Astrocyte of the hippocampus (primary cell): ENCODE data around the gene PLOD1.
"Not testable (repeated sequence)": the region's sequence is repeated elsewhere in the genome, so short reads cannot be mapped to it uniquely, and the experiment has no call there.

Experiments used
- DNase-seq: peaks from one replicate; pipeline ENCODE4 v3.0.0; 2011; ENCODE audit warnings: low read depth, low spot score

The PLOD1 gene

DNA sequence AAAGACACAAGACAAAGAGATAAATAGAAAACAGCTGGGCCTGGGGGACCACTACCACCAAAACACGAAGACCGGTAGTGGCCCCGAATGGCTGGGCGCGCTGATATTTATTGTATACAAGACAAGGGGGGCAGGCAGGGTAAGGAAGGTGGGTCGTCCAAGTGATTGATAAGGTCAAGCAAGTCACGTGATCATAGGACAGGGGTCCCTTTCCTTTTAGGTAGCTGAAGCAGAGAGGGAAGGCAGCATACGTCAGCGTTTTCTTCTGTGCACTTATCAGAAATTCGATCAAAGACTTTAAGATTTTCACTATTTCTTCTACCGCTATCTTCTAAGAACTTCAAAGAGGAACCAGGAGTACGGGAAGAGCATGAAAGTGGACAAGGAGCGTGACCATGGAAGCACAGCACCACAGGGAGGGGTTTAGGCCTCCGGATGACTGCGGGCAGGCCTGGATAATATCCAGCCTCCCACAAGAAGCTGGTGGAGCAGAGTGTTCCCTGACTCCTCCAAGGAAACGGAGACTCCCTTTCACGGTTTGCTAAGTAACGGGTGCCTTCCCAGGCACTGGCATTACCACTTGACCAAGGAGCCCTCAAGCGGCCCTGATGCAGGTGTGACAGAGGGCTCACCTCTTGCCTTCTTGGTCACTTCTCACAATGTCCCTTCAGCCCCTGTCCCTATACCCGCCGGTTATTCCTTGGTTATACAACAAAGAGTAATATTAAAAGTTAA is 21.9 kb upstream of the PLOD1 start:
- not testable (repeated sequence) for DNase-seq

DNA sequence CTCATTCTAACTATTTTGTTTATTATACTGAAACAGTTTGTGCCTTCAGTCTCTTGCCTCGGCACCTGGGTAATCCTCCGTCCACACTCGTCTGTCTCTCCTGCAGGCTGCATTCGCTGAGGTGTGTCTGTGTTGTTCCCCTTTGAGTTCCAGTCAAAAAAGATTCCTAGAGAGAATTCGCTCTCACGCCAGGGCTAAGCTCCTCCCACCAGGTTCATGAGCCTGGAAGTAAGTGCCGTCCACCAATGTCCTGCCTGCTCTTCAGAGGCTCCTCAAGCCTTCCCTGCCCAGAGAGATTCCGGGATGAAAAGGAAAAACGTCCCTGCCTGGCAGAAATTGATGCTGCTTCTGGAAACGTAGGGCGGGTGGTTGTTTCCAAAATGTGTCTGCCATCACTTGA is 21.2 kb upstream of the PLOD1 start:
- DNase-seq, result no peak

DNA sequence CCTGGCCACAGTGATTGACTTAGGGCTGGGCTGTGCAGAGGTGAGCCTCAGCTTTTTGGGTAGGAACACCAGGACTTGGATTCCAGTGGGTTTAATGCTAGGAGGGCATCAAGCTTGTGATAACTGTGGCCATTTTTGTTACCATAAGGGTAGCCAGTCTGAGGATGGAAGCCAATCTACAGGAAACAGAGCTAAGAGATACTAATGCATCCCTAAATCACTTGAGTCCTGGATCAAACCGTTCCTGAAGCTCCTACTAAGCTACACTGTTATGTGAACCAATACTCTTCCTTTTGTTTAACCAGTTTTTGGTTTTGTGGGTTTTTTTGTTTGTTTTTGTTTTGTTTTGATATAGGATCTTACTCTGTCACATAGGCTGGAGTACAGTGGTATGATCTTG is 20.5 kb upstream of the PLOD1 start:
- DNase-seq, result no peak

DNA sequence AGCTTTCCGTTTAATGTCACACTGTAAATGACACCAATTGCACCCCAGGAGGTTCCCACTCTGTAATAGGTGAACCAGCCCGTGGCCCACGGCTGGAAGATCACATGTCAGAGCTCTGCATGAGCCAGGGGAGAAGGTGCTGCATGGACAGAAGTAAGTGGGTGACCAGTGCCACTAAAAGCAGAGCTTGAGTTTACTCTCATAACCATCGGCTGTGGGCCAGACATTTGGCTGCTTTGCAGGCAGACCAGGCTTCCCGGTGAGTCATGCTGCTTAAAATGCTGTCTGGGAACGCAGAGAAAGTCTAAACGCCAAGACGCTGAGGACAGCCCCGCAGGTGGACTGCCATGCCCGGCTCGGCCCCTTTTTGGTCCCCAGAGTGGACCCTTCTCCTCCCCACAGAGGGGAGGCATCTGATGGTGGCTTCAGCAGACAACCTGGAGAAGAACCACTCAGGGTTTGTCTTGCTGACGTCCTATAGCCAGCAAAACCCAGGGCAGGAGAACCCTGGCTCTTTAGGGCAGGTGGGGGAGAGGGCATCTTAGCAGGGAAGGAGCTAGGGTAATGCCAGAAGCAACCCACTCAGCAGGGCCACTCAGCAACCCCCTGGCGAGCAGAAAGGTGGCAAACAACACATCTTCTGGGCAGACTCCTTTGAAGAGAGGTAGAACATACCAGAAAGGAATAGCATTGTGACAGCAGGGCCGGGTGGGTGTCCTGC is 15.6 kb upstream of the PLOD1 start:
- peak; percentile 95 for DNase-seq

DNA sequence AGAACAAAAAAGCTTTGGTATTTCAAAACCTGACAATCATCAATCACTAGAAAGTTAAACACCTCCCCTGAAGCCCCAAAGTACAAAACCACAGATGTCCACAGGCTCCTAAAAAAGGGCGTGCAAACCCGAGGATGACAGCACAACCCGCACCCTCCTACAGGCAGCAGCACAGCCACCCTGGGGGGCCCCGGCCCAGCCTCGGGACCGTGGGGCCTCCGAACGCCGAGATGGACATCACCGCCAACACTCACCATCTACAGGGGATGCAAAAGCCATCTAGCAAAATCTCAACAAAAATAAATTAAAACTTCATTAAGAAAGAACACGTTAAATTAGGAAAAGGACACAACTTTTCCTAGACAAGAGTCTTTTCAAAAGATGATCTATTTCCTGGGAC is 14.9 kb upstream of the PLOD1 start:
- no peak for DNase-seq

DNA sequence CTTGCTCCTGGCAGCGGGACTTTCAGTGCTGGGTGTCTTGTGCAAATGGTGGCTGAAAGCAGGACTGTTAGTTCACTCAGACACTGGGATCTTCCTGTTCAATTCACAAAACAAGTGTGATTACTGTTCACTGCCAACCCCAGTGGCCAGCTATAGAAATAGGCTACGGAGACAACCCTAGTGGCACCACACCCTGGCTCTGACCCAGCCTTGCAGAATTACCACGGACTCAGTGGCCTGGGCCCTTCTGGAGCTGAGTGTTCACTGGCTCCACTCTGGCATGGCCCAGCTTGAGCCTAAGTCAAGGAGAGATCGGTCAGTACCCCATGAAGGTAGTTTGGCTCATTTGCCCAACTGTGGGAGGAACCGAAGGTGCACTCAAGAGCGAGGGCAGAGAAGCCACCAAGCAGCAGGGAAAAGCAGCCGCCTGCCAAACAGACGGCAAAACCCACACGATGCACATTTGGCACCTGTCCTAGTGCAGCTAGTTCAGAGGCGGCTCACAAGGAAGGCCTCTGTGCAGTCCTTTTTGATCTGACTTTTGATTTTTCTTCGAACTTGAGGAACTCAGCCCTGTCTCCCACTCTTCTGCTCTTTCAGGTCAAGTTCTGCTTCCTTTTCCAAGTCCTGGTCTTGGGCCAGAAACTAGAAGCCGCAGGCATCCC is 14.1 kb upstream of the PLOD1 start:
- peak; percentile 81 for DNase-seq

DNA sequence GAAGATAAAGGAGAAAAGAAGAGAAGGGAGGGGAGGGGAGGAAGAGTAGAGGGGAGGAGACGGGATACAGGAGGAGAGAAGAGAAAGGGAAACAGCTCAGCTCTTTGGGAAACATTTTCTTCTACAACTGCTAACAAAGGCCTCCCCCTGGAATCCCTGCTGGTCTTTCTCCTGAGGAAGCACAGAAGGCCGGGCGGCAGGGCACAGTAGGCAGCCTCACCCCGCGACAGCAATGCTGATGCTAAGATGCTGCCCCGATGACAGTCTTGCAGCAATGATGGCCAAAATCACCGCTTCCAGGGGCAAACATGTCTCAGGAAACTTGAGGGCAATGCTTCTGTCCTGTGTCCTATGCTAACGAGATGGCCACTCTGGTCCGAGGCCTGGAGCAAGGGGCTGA is 13.5 kb upstream of the PLOD1 start:
- no peak for DNase-seq

DNA sequence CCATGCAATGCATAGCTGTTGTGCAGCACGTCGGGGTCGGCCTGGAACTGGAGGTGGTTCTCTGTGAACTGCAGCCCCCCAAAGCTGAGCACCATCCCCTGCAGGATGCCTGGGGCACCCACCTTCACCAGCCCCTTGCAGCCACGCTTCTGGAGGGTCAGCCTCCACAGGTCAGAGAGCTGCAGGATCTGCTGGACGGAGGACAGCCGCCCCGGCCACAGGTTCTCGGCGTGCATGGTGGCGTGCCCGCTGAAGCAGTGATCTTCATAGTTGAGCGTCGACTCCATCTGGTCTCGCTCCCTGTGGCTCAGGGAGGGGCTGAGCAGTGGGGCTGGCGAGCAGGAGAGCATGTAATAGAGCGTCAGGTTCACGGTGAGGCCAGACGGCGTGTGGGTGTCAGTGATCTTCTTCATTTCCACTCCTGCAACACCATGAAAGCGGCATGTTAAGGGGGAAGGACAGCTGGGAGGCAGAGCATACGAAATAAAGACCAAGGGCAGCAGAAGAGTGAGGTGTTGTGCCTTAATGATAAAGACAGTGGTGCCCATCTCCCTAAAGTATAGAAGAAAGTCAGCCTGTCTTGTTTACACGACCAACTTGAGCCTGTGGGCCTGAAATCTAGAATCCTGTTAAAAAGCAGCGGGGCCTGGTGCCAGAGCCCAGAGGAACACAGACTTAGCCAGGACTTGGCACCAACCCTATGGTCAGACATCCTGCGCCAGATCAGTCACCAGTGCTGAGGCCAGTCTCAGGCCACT is 11.3 kb upstream of the PLOD1 start:
- no peak for DNase-seq

DNA sequence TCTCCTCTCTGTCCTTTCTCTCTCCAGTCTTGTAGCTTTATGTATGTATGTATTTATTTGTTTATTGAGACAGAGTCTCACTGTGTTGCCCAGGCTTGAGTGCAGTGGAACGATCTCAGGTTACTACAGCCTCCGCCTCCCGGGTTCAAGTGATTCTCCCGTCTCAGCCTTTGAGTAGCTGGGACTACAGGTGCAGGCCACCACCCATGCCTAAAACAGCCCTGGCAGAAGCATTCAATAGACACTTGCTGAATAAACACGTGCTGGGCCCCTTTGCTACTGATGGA is 10.7 kb upstream of the PLOD1 start:
- no peak for DNase-seq

DNA sequence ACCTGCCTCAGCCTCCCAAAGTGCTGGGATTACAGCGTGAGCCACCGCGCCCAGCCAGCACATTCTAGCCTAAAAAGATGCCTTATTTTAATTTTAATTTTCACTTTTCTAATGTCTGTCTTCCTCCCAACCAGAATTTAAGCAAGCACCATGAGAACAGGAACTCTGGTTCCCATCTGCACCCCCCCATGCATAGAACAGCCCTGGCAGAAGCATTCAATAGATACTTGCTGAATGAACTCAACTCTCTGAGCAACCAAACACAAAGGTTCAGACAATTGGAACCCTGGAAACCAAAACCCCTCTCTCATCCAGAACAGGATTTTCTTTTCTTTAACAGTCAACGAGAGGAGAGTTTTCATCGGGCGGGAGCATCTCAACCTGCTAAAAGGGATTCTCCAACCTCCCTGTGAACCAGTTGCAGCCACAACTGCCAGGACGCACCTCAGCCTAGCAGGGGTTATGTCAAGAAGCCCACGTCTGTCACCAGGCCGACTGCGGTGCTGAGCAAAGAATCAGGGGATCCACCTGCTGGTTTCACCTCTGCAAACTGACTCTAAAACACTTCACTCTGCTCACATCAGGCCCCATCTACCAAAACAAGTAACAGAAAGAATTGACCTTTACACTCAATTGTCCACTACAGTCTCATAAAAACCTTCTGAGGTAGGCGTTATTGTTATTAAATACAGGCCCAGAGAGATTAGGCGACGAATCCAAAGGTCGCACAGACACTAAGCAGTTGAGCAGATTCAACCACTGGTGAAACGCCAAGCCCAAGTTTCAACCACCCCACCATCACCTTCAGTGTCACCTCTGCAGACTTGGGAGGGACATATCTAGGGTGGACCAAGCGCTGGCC is 10.0 kb upstream of the PLOD1 start:
- no peak for DNase-seq

DNA sequence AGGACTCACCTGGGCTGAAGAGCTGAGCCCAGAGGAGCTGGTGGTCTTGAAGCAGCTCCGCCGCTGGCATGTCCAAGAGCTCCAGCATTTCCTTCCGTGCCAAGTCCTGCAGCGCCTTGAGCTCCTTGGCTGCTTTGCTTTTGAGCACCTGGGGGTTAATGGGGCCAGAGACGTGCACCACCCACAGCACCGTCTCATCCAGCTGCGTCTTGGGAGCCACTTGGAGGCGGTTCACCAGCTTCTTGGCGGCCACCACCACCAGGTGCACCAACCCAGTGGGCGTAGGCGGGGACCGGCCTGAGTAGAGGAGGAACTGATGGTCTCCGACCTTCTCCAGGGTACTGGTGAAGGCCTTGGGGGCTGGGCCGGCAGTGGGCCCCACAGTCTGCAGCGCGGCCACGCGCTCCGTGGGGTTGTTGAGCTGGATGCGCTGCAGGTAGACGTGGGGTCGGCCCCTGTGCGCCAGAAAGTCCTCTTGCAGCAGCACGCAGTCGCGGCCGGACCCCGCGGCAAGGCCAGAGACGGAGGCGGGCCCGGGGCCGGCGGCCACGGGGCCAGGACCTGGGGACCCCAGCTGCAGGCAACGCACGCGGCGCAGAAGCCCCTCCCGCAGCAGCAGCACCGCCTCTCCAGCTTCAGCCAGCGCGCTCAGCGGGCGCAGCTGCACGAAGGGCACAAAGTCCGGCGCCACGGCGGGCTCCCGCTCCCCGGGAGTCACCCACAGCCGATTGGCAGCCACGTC is 9.2 kb upstream of the PLOD1 start:
- not testable (repeated sequence) for DNase-seq

DNA sequence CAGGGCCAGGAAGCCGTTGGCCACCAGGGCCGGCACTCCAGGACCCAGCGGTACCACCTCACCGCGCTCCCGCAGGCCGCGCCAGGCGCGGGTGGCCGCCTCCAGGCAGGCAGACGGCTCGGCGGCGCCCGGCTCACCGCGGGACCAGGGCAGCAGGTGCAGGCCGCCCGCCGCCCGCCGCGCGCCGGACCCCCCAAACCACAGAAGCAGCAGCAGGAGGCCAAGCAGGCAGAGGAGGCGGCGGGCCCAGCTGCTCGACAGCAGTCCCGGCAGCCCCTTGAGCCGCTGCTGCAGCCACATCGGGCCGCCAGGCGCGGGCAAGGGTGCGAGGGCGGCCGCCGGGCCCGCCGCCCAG is 8.6 kb upstream of the PLOD1 start:
- DNase-seq, result peak; percentile 38

DNA sequence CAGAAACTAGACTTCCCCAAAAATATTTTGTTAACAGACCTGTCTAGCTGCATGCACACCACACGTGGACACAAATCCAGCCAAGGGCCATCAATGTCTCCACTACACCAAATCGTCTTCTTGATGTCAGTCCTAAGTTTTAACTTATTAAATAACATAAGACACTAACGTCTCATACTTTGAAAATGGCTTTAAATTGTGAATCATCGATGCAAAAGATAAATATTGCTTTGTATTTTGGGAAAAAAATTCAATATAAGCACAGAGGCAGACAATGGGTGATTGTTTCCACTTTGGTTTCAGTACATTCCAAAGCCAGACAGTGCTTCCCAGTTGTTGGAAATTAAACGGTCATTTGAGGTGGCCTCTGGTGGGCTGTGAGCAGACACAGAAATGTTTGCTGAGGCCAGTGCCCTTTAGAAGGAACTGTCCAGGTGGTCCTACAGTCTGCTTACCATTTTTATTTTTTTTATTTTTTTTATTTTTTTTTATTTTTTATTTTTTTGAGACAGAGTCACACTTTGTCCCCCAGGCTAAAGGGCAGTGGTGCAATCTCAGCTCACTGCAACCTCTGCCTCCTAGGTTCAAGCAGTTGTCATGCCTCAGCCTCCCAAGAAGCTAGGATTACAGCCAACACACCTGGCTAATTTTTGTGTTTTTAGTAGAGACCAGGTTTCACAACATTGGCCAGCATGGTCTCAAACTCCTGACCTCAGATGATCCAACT is 6.5 kb upstream of the PLOD1 start:
- no peak for DNase-seq

DNA sequence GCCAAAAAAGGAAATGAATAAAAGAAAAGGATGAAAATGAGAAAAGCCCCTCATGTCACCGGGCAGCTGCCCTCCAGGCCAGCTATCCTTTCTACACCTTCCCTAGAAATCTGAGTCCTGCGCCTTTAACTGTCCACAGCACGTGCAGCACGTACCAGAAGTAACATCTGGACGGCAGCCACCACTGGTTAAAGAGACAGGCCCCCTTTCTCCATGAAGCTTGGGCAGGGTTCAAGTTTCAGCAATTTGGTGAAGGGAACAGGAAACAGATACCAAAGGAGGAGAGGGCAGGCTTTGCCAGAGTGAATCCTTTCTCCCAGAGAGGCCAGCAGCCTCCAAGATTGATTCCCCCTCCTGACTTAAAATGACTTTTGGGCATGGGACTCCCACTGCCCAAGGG is 4.7 kb upstream of the PLOD1 start:
- DNase-seq, result peak; percentile 42

DNA sequence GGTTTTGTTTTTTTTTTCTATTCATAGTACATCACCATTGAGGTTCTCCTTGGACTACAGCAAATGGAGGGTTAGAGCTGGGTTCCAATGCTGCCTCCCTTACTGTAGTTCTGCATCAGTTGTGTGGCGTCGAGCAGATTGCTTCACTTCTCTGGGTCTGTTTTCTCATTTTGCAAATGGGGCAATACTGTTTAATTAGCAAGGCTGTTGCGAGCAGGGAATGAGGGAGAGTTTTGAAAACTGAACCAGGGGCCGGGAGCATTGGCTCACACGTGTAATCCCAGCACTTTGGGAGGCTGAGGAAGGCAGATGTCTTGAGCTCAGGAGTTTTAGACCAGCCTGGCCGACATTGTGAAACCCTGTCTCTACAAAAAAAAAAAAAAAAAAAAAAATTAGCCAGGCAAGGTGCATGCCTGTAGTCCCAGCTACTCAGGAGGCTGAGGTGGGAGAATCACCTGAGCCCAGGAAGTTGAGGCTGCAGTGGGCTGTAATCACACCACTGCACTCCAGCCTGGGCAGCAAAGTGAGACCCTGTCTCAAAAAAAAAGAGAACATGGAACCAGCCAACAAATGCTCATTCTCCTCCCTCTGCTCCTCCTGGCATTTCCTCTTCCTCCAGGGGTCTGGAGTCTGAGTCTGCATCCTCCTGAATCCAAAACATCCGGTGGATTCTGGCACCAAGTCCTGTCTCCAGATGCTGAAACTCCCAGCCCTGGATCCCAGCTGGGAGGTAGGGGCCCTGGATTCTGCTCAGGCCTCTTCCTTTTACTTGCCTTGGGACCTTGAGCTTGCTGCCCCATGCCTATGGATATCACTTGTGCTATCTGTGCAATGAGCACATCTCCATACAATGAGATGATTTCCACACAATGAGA is 3.7 kb upstream of the PLOD1 start:
- DNase-seq, result no peak

DNA sequence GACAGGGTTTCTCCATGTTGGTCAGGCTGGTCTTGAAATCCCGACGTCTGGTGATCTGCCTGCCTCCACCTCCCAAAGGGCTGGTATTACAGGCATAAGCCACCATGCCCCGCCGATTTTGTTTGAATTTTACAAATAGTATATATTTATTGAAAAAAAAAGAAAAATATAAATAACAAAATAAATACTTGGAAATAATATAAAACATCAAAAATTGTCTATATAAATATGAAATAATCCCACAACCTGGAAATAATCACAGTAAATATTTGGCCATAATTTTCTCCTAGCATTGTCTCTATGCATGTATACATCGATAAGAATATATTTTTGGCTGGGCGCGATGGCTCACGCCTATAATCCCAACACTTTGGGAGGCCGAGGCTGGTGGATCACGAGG is 2.7 kb upstream of the PLOD1 start:
- no peak for DNase-seq

DNA sequence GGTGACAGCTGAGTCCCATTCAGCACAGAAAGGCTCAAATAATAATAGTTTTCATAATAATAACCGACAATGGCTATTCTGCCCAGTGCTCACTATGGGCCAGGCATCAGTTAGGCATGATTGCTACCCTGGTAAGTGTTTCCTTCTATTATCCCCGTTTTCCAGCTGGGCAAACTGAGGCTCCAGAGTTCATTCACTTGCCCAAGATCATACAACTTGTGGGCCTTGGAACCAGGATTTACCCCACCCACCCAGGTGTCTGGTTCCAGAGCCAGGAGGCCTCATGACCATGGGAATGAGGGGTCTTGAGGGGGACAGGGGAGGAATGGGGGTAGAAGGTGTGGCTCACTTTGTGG is 518 bp downstream of the PLOD1 start:
- no peak for DNase-seq

DNA sequence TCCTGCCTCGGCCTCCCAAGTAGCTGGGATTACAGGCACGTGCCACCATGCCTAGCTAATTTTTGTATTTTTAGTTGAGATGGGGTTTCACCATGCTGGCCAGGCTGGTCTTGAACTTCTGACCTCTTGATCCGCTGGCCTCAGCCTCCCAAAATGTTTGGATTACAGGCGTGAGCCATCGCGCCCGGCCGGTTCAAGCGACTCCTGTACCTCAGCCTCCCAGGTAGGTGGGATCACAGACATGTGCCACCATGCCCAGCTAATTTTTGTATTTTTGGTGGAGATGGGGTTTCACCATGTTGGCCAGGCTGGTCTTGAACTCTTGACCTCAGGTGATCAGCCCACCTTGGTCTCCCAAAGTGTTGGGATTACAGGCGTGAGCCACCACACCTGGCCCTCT is 1.2 kb downstream of the PLOD1 start:
- DNase-seq, result not testable (repeated sequence)
